Iris pigment epithelial cell (primary cell): ENCODE data around the gene TP53I11.

Source experiments
- DNase-seq: peaks from one replicate; pipeline ENCODE4 v3.0.0-alpha.2; 2011; ENCODE audit warnings: low read depth

The TP53I11 gene

GRCh38 chr11:44912270-44912987 is 38.3 kb downstream of the TP53I11 start:
- no peak for DNase-seq

GRCh38 chr11:44911029-44911814 is 39.5 kb downstream of the TP53I11 start:
- peak; percentile 75 for DNase-seq

- DNase-seq = no peak
Measured at GRCh38 chr11:44910591-44910990, 40.1 kb downstream of the TP53I11 start.

- no peak for DNase-seq
Measured at GRCh38 chr11:44909557-44909956, 41.1 kb downstream of the TP53I11 start.

- no peak for DNase-seq
Measured at GRCh38 chr11:44906649-44907048, 44.0 kb downstream of the TP53I11 start.

GRCh38 chr11:44905131-44905866 is 45.4 kb downstream of the TP53I11 start:
- peak; percentile 20 for DNase-seq

GRCh38 chr11:44904261-44905020 is 46.2 kb downstream of the TP53I11 start:
- DNase-seq = no peak

GRCh38 chr11:44903518-44903917 is 47.2 kb downstream of the TP53I11 start:
- no peak for DNase-seq

GRCh38 chr11:44903035-44903434 is 47.6 kb downstream of the TP53I11 start:
- DNase-seq = no peak

- no peak for DNase-seq
Measured at GRCh38 chr11:44901786-44902185, 48.9 kb downstream of the TP53I11 start.

GRCh38 chr11:44901120-44901633 is 49.5 kb downstream of the TP53I11 start:
- DNase-seq = no peak

GRCh38 chr11:44899959-44900358 is 50.7 kb downstream of the TP53I11 start:
- DNase-seq = peak; percentile 72

GRCh38 chr11:44893846-44894617 is 56.7 kb downstream of the TP53I11 start:
- peak; percentile 47 for DNase-seq

- no peak for DNase-seq
Measured at GRCh38 chr11:44893308-44893822, 57.3 kb downstream of the TP53I11 start.

GRCh38 chr11:44892843-44893242 is 57.8 kb downstream of the TP53I11 start:
- DNase-seq = no peak

- DNase-seq = no peak
Measured at GRCh38 chr11:44889266-44889665, 61.4 kb downstream of the TP53I11 start.

- DNase-seq = no peak
Measured at GRCh38 chr11:44887636-44888035, 63.0 kb downstream of the TP53I11 start.

- DNase-seq = peak; percentile 56
Measured at GRCh38 chr11:44886790-44887140, 63.9 kb downstream of the TP53I11 start.

- DNase-seq = no peak
Measured at GRCh38 chr11:44885919-44886789, 64.5 kb downstream of the TP53I11 start.
